Stimulated activated CD4-positive, alpha-beta T cell treated with anti-CD3 and anti-CD28 coated beads, Interleukin-2, amount 100 ng/mL, for 4 hours (primary cell): Measurements from ENCODE around the gene ATCAY.
A peak's percentile ranks its signal among the peaks of the same experiment; 100 is the strongest.

Source experiments
- DNase-seq: peaks from one replicate; pipeline ENCODE4 v3.0.0-alpha.2; 2020; ENCODE audit warnings: low read depth

The ATCAY gene

GRCh38 chr19:3970313-3970807, 89.9 kb downstream of the ATCAY start:
- DNase-seq, result no peak

- DNase-seq, result peak; percentile 84
These were observed 90.5 kb downstream of the ATCAY start, which contains the start of gene DAPK3 for GRCh38 chr19:3970808-3971598. TSS of gene DAPK3 (minus strand) at chr19:3971099. CDS start at chr19:3969735, 1,364 bp downstream.

- DNase-seq, result no peak
These were observed 94.7 kb downstream of the ATCAY start for GRCh38 chr19:3975144-3975543.

- no peak for DNase-seq
These were observed 95.2 kb downstream of the ATCAY start for GRCh38 chr19:3975637-3976087.

GRCh38 chr19:3976495-3977241, 96.2 kb downstream of the ATCAY start:
- no peak for DNase-seq
